Measurements from ENCODE around the gene SCG2.

Gene SCG2

DNA sequence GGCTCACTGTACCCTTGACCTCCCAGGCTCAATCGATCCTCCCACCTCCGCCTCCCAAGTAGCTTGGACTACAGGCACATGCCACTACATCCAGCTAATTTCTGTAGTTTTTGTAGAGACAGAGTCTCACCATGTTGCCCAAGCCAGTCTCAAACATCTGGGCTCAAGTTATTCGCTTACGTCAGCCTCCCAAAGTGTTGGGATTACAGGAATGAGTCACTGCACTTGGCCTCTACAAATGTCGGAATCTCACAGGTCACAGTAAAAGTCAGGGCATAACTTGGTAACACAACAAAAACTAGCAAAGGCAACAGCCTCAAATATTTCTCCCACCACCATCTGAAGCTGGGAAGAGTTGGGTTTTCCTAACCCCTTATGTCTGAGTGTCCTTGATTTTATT is 25.3 kb downstream of the SCG2 start:
- ChIA-PET CTCF (interaction anchor here (0.9 to 1.3 kb wide), 2 partner anchors 10 to 605 kb away, joined by 3 read pairs; no protein-coding TSS in a partner anchor), POLR2A (no interaction called here)
- Histone ChIP-seq H3K4me1 (ENCODE audit: control insufficient read depth, insufficient read depth, low read length) (peaks cover 2% of the 10 kb centered on the region; the same call in 1 of the 2 replicates), H3K36me3 (ENCODE audit: control insufficient read depth in 2 of 2, insufficient read depth in 1 of 2, low read length in 2 of 2) (no peaks in the 10 kb centered on the region), H3K27ac (ENCODE audit: extremely low read depth, low read depth, low read length) (peak overlapping the region; percentile 11; the same call in 1 of the 2 replicates), H3K4me3 (ENCODE audit: low read depth, low read length) (no peak overlapping the region), H3K9me3 (ENCODE audit: control insufficient read depth, insufficient read depth, low read depth, low read length) (no peaks in the 10 kb centered on the region)
- TF ChIP-seq, protein P1, sequence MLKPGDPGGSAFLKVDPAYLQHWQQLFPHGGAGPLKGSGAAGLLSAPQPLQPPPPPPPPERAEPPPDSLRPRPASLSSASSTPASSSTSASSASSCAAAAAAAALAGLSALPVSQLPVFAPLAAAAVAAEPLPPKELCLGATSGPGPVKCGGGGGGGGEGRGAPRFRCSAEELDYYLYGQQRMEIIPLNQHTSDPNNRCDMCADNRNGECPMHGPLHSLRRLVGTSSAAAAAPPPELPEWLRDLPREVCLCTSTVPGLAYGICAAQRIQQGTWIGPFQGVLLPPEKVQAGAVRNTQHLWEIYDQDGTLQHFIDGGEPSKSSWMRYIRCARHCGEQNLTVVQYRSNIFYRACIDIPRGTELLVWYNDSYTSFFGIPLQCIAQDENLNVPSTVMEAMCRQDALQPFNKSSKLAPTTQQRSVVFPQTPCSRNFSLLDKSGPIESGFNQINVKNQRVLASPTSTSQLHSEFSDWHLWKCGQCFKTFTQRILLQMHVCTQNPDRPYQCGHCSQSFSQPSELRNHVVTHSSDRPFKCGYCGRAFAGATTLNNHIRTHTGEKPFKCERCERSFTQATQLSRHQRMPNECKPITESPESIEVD (tag by site-specific recombination; IDR thresholded peaks at IDR 0.05) = no peak
- TF ChIP-seq ZNF416 (tag by site-specific recombination; IDR thresholded peaks at IDR 0.05) = no peak
- TF ChIP-seq, protein P2, sequence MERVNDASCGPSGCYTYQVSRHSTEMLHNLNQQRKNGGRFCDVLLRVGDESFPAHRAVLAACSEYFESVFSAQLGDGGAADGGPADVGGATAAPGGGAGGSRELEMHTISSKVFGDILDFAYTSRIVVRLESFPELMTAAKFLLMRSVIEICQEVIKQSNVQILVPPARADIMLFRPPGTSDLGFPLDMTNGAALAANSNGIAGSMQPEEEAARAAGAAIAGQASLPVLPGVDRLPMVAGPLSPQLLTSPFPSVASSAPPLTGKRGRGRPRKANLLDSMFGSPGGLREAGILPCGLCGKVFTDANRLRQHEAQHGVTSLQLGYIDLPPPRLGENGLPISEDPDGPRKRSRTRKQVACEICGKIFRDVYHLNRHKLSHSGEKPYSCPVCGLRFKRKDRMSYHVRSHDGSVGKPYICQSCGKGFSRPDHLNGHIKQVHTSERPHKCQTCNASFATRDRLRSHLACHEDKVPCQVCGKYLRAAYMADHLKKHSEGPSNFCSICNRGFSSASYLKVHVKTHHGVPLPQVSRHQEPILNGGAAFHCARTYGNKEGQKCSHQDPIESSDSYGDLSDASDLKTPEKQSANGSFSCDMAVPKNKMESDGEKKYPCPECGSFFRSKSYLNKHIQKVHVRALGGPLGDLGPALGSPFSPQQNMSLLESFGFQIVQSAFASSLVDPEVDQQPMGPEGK (tag by site-specific recombination; IDR thresholded peaks at IDR 0.05) = no peak
- no peak for TF ChIP-seq GLI4 (tag by site-specific recombination; IDR thresholded peaks at IDR 0.05)
- TF ChIP-seq KLF8 (tag by site-specific recombination; IDR thresholded peaks at IDR 0.05) = no peak
- no peak for TF ChIP-seq ZNF169 (tag by site-specific recombination; IDR thresholded peaks at IDR 0.05)
- no peak for TF ChIP-seq ZNF19 (tag by site-specific recombination; IDR thresholded peaks at IDR 0.05; ENCODE audit: low read depth)
- no peak for TF ChIP-seq EGR2 (tag by site-specific recombination; IDR thresholded peaks at IDR 0.05; ENCODE audit: low read depth)
- TF ChIP-seq ZBTB21 (tag by site-specific recombination; IDR thresholded peaks at IDR 0.05) = 0 out of 2 replicates have a peak, but pooled peaks have one; percentile 18
- no peak for TF ChIP-seq GLIS2 (tag by site-specific recombination; IDR thresholded peaks at IDR 0.05)
- TF ChIP-seq, protein P3, sequence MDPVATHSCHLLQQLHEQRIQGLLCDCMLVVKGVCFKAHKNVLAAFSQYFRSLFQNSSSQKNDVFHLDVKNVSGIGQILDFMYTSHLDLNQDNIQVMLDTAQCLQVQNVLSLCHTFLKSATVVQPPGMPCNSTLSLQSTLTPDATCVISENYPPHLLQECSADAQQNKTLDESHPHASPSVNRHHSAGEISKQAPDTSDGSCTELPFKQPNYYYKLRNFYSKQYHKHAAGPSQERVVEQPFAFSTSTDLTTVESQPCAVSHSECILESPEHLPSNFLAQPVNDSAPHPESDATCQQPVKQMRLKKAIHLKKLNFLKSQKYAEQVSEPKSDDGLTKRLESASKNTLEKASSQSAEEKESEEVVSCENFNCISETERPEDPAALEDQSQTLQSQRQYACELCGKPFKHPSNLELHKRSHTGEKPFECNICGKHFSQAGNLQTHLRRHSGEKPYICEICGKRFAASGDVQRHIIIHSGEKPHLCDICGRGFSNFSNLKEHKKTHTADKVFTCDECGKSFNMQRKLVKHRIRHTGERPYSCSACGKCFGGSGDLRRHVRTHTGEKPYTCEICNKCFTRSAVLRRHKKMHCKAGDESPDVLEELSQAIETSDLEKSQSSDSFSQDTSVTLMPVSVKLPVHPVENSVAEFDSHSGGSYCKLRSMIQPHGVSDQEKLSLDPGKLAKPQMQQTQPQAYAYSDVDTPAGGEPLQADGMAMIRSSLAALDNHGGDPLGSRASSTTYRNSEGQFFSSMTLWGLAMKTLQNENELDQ (tag by site-specific recombination; IDR thresholded peaks at IDR 0.05; ENCODE audit: low read depth) = no peak
- TF ChIP-seq ZNF777 (tag by site-specific recombination; IDR thresholded peaks at IDR 0.05; ENCODE audit: borderline replicate concordance) = no peak
- TF ChIP-seq, protein P4, sequence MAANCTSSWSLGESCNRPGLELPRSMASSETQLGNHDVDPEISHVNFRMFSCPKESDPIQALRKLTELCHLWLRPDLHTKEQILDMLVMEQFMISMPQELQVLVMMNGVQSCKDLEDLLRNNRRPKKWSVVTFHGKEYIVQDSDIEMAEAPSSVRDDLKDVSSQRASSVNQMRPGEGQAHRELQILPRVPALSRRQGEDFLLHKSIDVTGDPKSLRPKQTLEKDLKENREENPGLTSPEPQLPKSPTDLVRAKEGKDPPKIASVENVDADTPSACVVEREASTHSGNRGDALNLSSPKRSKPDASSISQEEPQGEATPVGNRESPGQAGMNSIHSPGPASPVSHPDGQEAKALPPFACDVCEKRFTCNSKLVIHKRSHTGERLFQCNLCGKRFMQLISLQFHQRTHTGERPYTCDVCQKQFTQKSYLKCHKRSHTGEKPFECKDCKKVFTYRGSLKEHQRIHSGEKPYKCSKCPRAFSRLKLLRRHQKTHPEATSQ (tag by site-specific recombination; IDR thresholded peaks at IDR 0.05) = no peak
- TF ChIP-seq ZBTB8A (tag by site-specific recombination; IDR thresholded peaks at IDR 0.05) = no peak
- TF ChIP-seq FEZF1 (tag by site-specific recombination; IDR thresholded peaks at IDR 0.05) = no peak
- TF ChIP-seq ZNF184 (tag by site-specific recombination; IDR thresholded peaks at IDR 0.05) = no peak
- TF ChIP-seq, protein P5, sequence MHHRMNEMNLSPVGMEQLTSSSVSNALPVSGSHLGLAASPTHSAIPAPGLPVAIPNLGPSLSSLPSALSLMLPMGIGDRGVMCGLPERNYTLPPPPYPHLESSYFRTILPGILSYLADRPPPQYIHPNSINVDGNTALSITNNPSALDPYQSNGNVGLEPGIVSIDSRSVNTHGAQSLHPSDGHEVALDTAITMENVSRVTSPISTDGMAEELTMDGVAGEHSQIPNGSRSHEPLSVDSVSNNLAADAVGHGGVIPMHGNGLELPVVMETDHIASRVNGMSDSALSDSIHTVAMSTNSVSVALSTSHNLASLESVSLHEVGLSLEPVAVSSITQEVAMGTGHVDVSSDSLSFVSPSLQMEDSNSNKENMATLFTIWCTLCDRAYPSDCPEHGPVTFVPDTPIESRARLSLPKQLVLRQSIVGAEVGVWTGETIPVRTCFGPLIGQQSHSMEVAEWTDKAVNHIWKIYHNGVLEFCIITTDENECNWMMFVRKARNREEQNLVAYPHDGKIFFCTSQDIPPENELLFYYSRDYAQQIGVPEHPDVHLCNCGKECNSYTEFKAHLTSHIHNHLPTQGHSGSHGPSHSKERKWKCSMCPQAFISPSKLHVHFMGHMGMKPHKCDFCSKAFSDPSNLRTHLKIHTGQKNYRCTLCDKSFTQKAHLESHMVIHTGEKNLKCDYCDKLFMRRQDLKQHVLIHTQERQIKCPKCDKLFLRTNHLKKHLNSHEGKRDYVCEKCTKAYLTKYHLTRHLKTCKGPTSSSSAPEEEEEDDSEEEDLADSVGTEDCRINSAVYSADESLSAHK (tag by site-specific recombination; IDR thresholded peaks at IDR 0.05) = no peak
- TF ChIP-seq ZNF623 (tag by site-specific recombination; IDR thresholded peaks at IDR 0.05) = no peak
- TF ChIP-seq, protein P6, sequence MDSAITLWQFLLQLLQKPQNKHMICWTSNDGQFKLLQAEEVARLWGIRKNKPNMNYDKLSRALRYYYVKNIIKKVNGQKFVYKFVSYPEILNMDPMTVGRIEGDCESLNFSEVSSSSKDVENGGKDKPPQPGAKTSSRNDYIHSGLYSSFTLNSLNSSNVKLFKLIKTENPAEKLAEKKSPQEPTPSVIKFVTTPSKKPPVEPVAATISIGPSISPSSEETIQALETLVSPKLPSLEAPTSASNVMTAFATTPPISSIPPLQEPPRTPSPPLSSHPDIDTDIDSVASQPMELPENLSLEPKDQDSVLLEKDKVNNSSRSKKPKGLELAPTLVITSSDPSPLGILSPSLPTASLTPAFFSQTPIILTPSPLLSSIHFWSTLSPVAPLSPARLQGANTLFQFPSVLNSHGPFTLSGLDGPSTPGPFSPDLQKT (IDR thresholded peaks at IDR 0.05; ENCODE audit: borderline replicate concordance, low read depth, low read length) = no peak
- TF ChIP-seq SP2 (tag by site-specific recombination; IDR thresholded peaks at IDR 0.05) = no peak
- TF ChIP-seq ZNF561 (tag by site-specific recombination; IDR thresholded peaks at IDR 0.05; ENCODE audit: borderline replicate concordance) = no peak
- no peak for TF ChIP-seq OSR2 (tag by site-specific recombination; IDR thresholded peaks at IDR 0.05)
- TF ChIP-seq, protein P7, sequence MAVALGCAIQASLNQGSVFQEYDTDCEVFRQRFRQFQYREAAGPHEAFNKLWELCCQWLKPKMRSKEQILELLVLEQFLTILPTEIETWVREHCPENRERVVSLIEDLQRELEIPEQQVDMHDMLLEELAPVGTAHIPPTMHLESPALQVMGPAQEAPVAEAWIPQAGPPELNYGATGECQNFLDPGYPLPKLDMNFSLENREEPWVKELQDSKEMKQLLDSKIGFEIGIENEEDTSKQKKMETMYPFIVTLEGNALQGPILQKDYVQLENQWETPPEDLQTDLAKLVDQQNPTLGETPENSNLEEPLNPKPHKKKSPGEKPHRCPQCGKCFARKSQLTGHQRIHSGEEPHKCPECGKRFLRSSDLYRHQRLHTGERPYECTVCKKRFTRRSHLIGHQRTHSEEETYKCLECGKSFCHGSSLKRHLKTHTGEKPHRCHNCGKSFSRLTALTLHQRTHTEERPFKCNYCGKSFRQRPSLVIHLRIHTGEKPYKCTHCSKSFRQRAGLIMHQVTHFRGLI (tag by site-specific recombination; IDR thresholded peaks at IDR 0.05) = no peak
- 0 out of 2 replicates have a peak, but pooled peaks have one; percentile 41 for TF ChIP-seq ZEB2 (tag by site-specific recombination; IDR thresholded peaks at IDR 0.05)
- no peak for TF ChIP-seq YY1 (tag by site-specific recombination; IDR thresholded peaks at IDR 0.05)

Measured in HEK293 (cell line).